NCI-H226 (cell line): ENCODE results near the gene ZNF155.
"Not testable (repeated sequence)": the region's sequence is repeated elsewhere in the genome, so short reads cannot be mapped to it uniquely, and the experiment has no call there.

Experiments
- DNase-seq: peaks from one replicate; pipeline ENCODE4 v3.0.0-alpha.2; 2015

Gene ZNF155

GRCh38 chr19:43983912-43984686, at the start of gene ZNF155:
Gene ZNF155 (plus strand): TSS chr19:43984188. CDS start chr19:43988544, 4,356 bp downstream.
- DNase-seq: peak; percentile 98

GRCh38 chr19:43934985-43935708, 48.8 kb upstream of the ZNF155 start, which contains the start of gene ZNF45:
Gene ZNF45 (minus strand): TSS chr19:43935282. CDS start chr19:43922185, 13,097 bp downstream.
- DNase-seq: peak; percentile 89

- no peak for DNase-seq
Observed at GRCh38 chr19:43936188-43936587, 47.8 kb upstream of the ZNF155 start.

GRCh38 chr19:43939557-43940260, 44.3 kb upstream of the ZNF155 start:
- DNase-seq: no peak

GRCh38 chr19:43940719-43941118, 43.3 kb upstream of the ZNF155 start:
- no peak for DNase-seq

GRCh38 chr19:43941209-43941608, 42.8 kb upstream of the ZNF155 start:
- DNase-seq: no peak

- not testable (repeated sequence) for DNase-seq
Observed at GRCh38 chr19:43947412-43947811, 36.6 kb upstream of the ZNF155 start.

- not testable (repeated sequence) for DNase-seq
Observed at GRCh38 chr19:43949803-43950202, 34.2 kb upstream of the ZNF155 start.

- peak; percentile 97 for DNase-seq
Observed at GRCh38 chr19:43950834-43951645, 32.9 kb upstream of the ZNF155 start, which contains the start of gene ZNF221. Gene ZNF221 (plus strand): TSS chr19:43951228. CDS start chr19:43962727, 11,499 bp downstream.

GRCh38 chr19:43956827-43957226, 27.2 kb upstream of the ZNF155 start:
- no peak for DNase-seq

- no peak for DNase-seq
Observed at GRCh38 chr19:43957891-43958290, 26.1 kb upstream of the ZNF155 start.

GRCh38 chr19:43960411-43960810, 23.6 kb upstream of the ZNF155 start:
- no peak for DNase-seq

- no peak for DNase-seq
Observed at GRCh38 chr19:43966079-43966694, 17.8 kb upstream of the ZNF155 start.

- no peak for DNase-seq
Observed at GRCh38 chr19:43976732-43977131, 7.3 kb upstream of the ZNF155 start.

- no peak for DNase-seq
Observed at GRCh38 chr19:43983544-43983911, 460 bp upstream of the ZNF155 start.

- DNase-seq: no peak
Observed at GRCh38 chr19:43984687-43985000, 656 bp downstream of the ZNF155 start.

- peak; percentile 74 for DNase-seq
Observed at GRCh38 chr19:43997631-43998290, 13.8 kb downstream of the ZNF155 start.

- no peak for DNase-seq
Observed at GRCh38 chr19:44002212-44002565, 18.2 kb downstream of the ZNF155 start.

- peak; percentile 97 for DNase-seq
Observed at GRCh38 chr19:44002566-44003460, 18.8 kb downstream of the ZNF155 start, which contains the start of gene ZNF230. Gene ZNF230 (plus strand): TSS chr19:44002957. CDS start chr19:44007079, 4,122 bp downstream.

- DNase-seq: no peak
Observed at GRCh38 chr19:44003461-44004009, 19.5 kb downstream of the ZNF155 start.
